Glutamatergic neuron (in vitro differentiated cells): ENCODE data around the gene PIR. TPM values are rescaled to one million over a fixed set of nuclear protein-coding genes. Genes with fewer than 3 reads are reported as not detected.

Experiments used
- DNase-seq: peaks from one replicate; pipeline ENCODE4 v3.0.0; 2022
- H3K27ac Mint-ChIP-seq: one replicate; pipeline ENCODE4 v1.8.0; 2020; ENCODE audit warnings: mild to moderate bottlenecking, mixed read lengths, inconsistent platforms; ENCODE audit not compliant: unreplicated experiment
- H3K27me3 Mint-ChIP-seq: one replicate; pipeline ENCODE4 v1.8.0; 2020; ENCODE audit warnings: mild to moderate bottlenecking, moderate library complexity, mixed read lengths, inconsistent platforms; ENCODE audit not compliant: unreplicated experiment
- H3K36me3 Mint-ChIP-seq: one replicate; pipeline ENCODE4 v1.8.0; 2020; ENCODE audit warnings: mild to moderate bottlenecking, mixed read lengths, inconsistent platforms; ENCODE audit not compliant: unreplicated experiment
- H3K4me1 Mint-ChIP-seq: one replicate; pipeline ENCODE4 v1.8.0; 2020; ENCODE audit warnings: mild to moderate bottlenecking, low read depth, mixed read lengths, inconsistent platforms; ENCODE audit not compliant: unreplicated experiment
- H3K4me3 Mint-ChIP-seq: one replicate; pipeline ENCODE4 v1.8.0; 2020; ENCODE audit warnings: mild to moderate bottlenecking, mixed read lengths, inconsistent platforms; ENCODE audit not compliant: unreplicated experiment
- H3K9me3 Mint-ChIP-seq: one replicate; pipeline ENCODE4 v1.8.0; 2020; ENCODE audit warnings: mild to moderate bottlenecking, moderate library complexity, mixed read lengths, inconsistent platforms; ENCODE audit not compliant: unreplicated experiment
- total RNA-seq: library from RNA; stranded (reverse); fragmentation: NEBNext Ultra II Directional; extraction: Animal tissue kit (Norgen Biotek cat#: 25700); gene quantifications from one replicate; pipeline ENCODE4 v1.2.1, GENCODE V29; 2021; ENCODE audit not compliant: unreplicated experiment
- TF ChIP-seq, protein P1 (sequence below): fragments of 200-600 bp; sonication (generic); IDR thresholded peaks from one replicate; pipeline ENCODE4 v1.5.0; 2021; ENCODE audit not compliant: partially characterized antibody, unreplicated experiment

Gene PIR
- total RNA-seq, 1 donor from 2014 or later, result 2.6 TPM

- H3K27me3 Mint-ChIP-seq, result no peaks in the 10 kb centered on the region
- H3K4me3 Mint-ChIP-seq, result no peak overlapping the region
- H3K36me3 Mint-ChIP-seq, result no peaks in the 10 kb centered on the region
- no peaks in the 10 kb centered on the region for H3K9me3 Mint-ChIP-seq
- no peak for DNase-seq
- TF ChIP-seq, protein P1, sequence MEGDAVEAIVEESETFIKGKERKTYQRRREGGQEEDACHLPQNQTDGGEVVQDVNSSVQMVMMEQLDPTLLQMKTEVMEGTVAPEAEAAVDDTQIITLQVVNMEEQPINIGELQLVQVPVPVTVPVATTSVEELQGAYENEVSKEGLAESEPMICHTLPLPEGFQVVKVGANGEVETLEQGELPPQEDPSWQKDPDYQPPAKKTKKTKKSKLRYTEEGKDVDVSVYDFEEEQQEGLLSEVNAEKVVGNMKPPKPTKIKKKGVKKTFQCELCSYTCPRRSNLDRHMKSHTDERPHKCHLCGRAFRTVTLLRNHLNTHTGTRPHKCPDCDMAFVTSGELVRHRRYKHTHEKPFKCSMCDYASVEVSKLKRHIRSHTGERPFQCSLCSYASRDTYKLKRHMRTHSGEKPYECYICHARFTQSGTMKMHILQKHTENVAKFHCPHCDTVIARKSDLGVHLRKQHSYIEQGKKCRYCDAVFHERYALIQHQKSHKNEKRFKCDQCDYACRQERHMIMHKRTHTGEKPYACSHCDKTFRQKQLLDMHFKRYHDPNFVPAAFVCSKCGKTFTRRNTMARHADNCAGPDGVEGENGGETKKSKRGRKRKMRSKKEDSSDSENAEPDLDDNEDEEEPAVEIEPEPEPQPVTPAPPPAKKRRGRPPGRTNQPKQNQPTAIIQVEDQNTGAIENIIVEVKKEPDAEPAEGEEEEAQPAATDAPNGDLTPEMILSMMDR, result no peak
- no peaks in the 10 kb centered on the region for H3K4me1 Mint-ChIP-seq
- no peak overlapping the region for H3K27ac Mint-ChIP-seq
Observed at GRCh38 chrX:15511563-15511962, 18.4 kb upstream of the PIR start.

- Mint-ChIP-seq H3K4me1 (no peaks in the 10 kb centered on the region), H3K4me3 (no peak overlapping the region), H3K36me3 (no peaks in the 10 kb centered on the region), H3K27ac (no peak overlapping the region), H3K9me3 (no peaks in the 10 kb centered on the region), H3K27me3 (no peaks in the 10 kb centered on the region)
- TF ChIP-seq, protein P1, result no peak
- no peak for DNase-seq
Observed at GRCh38 chrX:15509845-15510244, 16.7 kb upstream of the PIR start.

GRCh38 chrX:15507005-15507404, 13.9 kb upstream of the PIR start:
- no peaks in the 10 kb centered on the region for H3K9me3 Mint-ChIP-seq
- no peak for DNase-seq
- H3K36me3 Mint-ChIP-seq, result no peaks in the 10 kb centered on the region
- TF ChIP-seq, protein P1, result no peak
- no peak overlapping the region for H3K4me3 Mint-ChIP-seq
- no peaks in the 10 kb centered on the region for H3K27me3 Mint-ChIP-seq
- H3K4me1 Mint-ChIP-seq, result no peaks in the 10 kb centered on the region
- H3K27ac Mint-ChIP-seq, result no peak overlapping the region

GRCh38 chrX:15505101-15505500, 12.0 kb upstream of the PIR start:
- no peaks in the 10 kb centered on the region for H3K9me3 Mint-ChIP-seq
- no peak overlapping the region for H3K4me3 Mint-ChIP-seq
- DNase-seq, result no peak
- no peaks in the 10 kb centered on the region for H3K36me3 Mint-ChIP-seq
- H3K27ac Mint-ChIP-seq, result no peak overlapping the region
- H3K4me1 Mint-ChIP-seq, result no peaks in the 10 kb centered on the region
- TF ChIP-seq, protein P1, result no peak
- no peaks in the 10 kb centered on the region for H3K27me3 Mint-ChIP-seq

DNA sequence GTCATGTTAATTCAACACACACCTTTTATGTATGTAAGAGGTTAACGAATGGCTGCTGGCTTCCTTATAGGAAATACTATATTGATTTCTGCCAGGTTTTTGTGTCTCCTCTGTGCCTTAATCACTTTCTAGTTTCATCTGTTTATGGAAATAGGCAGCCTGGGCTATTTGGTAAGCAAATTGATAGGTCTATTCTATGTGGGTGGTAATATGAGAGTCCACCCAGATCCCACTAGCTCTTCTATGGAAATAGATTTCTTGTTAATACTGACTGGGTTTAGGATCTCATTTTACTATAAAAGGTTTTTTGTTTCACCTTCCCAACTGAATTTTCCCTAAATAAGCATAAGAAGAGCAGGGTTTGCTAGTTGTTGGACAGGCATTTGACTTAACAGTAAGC, 11.5 kb upstream of the PIR start:
- TF ChIP-seq, protein P1, result no peak
- H3K27ac Mint-ChIP-seq, result no peak overlapping the region
- H3K4me3 Mint-ChIP-seq, result no peak overlapping the region
- no peaks in the 10 kb centered on the region for H3K9me3 Mint-ChIP-seq
- H3K27me3 Mint-ChIP-seq, result no peaks in the 10 kb centered on the region
- DNase-seq, result no peak
- no peaks in the 10 kb centered on the region for H3K4me1 Mint-ChIP-seq
- H3K36me3 Mint-ChIP-seq, result no peaks in the 10 kb centered on the region
